NT2/D1 (cell line): ENCODE results near the gene ADARB2.

Experiments
- SUZ12 ChIP-seq: IDR thresholded peaks from 2 replicates; pipeline ENCODE4 v1.6.1; 2011; ENCODE audit not compliant: insufficient read length, insufficient read depth; ENCODE audit errors: extremely low read depth
- YY1 ChIP-seq: IDR thresholded peaks from 2 replicates; pipeline ENCODE4 v1.6.1; 2011; ENCODE audit not compliant: insufficient read length, insufficient read depth
- ZNF274 ChIP-seq: IDR thresholded peaks from 2 replicates; pipeline ENCODE4 v1.6.1; 2011; ENCODE audit warnings: mild to moderate bottlenecking, low read depth, low read length

- TF ChIP-seq SUZ12 (no peak), YY1 (no peak), ZNF274 (no peak)
Measured at GRCh38 chr10:1669433-1669832, 67.9 kb downstream of the ADARB2 start.
